Measurements from ENCODE around the gene SLC35F1.

The SLC35F1 gene

DNA sequence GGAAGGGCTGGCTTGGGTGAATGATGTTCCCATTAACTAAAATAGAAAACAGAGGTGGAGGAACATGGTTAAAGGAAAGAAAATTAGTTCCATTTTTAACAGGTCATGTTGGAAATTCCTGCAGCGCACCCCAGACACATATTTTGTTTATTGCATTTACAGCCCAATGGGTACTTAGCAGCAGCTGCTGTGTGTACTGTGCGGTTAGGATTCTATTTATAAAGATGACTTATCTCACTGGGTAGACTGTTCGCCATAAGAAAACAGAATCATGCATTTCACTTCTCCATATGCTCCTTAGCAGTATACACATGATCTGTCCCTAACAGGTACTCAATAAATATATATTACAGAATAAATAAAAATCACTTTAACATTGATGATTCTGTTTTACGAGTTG lies 135.8 kb downstream of the SLC35F1 start:
- H3K27me3 ChIP-seq (ENCODE audit: insufficient read depth, low read depth), result no peaks in the 10 kb centered on the region
- no peak overlapping the region for H2AFZ ChIP-seq (ENCODE audit: low read depth)
- H3K36me3 ChIP-seq (ENCODE audit: insufficient read depth), result no peaks in the 10 kb centered on the region
- no peak for TF ChIP-seq CTCF (conservative IDR thresholded peaks at IDR 0.05; ENCODE audit: low read depth, low read length)
- no peak overlapping the region for H3K4me2 ChIP-seq
- H3K4me3 ChIP-seq (IDR thresholded peaks at IDR 0.05; ENCODE audit: insufficient read depth, low read depth, low read length), result no peak overlapping the region
- H4K20me1 ChIP-seq (ENCODE audit: insufficient read depth), result no peaks in the 10 kb centered on the region
- H3K79me2 ChIP-seq (ENCODE audit: insufficient read depth, low read depth), result no peaks in the 10 kb centered on the region
- H3K4me1 ChIP-seq (ENCODE audit: low read depth, poor library complexity, severe bottlenecking), result no peaks in the 10 kb centered on the region
- H3K9ac ChIP-seq, result no peak overlapping the region
- H3K27ac ChIP-seq, result no peak overlapping the region

DNA sequence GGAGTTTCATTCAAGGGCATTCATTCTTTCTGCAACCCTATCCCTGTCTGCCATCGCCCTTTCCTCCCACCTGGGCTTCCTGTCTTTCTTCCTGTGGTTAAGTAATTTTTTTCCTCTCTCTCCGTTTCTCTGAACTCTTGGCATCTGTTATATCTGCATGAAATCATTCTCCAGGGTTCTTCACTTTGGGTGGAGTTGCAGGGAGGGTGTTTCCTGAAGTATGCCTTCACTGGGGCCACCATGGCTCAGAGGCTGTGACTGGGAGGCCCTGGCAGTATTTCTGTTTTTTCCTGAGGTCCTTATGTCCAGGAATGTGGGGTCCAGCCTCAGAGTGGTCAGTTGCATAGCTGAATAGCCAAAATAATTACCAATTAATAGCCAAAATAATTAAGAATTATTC lies 137.2 kb downstream of the SLC35F1 start:
- Histone ChIP-seq H3K4me1 (ENCODE audit: low read depth, poor library complexity, severe bottlenecking) (no peaks in the 10 kb centered on the region), H3K4me2 (no peak overlapping the region), H3K79me2 (ENCODE audit: insufficient read depth, low read depth) (no peaks in the 10 kb centered on the region), H2AFZ (ENCODE audit: low read depth) (no peak overlapping the region), H4K20me1 (ENCODE audit: insufficient read depth) (no peaks in the 10 kb centered on the region), H3K27ac (no peak overlapping the region), H3K4me3 (IDR thresholded peaks at IDR 0.05; ENCODE audit: insufficient read depth, low read depth, low read length) (no peak overlapping the region), H3K36me3 (ENCODE audit: insufficient read depth) (no peaks in the 10 kb centered on the region), H3K27me3 (ENCODE audit: insufficient read depth, low read depth) (no peaks in the 10 kb centered on the region), H3K9ac (no peak overlapping the region)
- no peak for TF ChIP-seq CTCF (conservative IDR thresholded peaks at IDR 0.05; ENCODE audit: low read depth, low read length)

GRCh38 chr6:118054082-118054481 lies 147.0 kb downstream of the SLC35F1 start:
- no peaks in the 10 kb centered on the region for H3K79me2 ChIP-seq (ENCODE audit: insufficient read depth, low read depth)
- no peak overlapping the region for H3K27ac ChIP-seq
- H4K20me1 ChIP-seq (ENCODE audit: insufficient read depth), result no peaks in the 10 kb centered on the region
- H2AFZ ChIP-seq (ENCODE audit: low read depth), result no peak overlapping the region
- H3K27me3 ChIP-seq (ENCODE audit: insufficient read depth, low read depth), result no peaks in the 10 kb centered on the region
- TF ChIP-seq CTCF (conservative IDR thresholded peaks at IDR 0.05; ENCODE audit: low read depth, low read length), result no peak
- H3K36me3 ChIP-seq (ENCODE audit: insufficient read depth), result no peaks in the 10 kb centered on the region
- no peak overlapping the region for H3K4me2 ChIP-seq
- H3K9ac ChIP-seq, result no peak overlapping the region
- H3K4me3 ChIP-seq (IDR thresholded peaks at IDR 0.05; ENCODE audit: insufficient read depth, low read depth, low read length), result no peak overlapping the region
- no peaks in the 10 kb centered on the region for H3K4me1 ChIP-seq (ENCODE audit: low read depth, poor library complexity, severe bottlenecking)

- Histone ChIP-seq H3K9ac (no peak overlapping the region), H4K20me1 (ENCODE audit: insufficient read depth) (no peaks in the 10 kb centered on the region), H2AFZ (ENCODE audit: low read depth) (no peak overlapping the region), H3K27me3 (ENCODE audit: insufficient read depth, low read depth) (no peaks in the 10 kb centered on the region), H3K27ac (no peak overlapping the region), H3K79me2 (ENCODE audit: insufficient read depth, low read depth) (no peaks in the 10 kb centered on the region), H3K36me3 (ENCODE audit: insufficient read depth) (no peaks in the 10 kb centered on the region), H3K4me2 (no peak overlapping the region), H3K4me3 (IDR thresholded peaks at IDR 0.05; ENCODE audit: insufficient read depth, low read depth, low read length) (no peak overlapping the region), H3K4me1 (ENCODE audit: low read depth, poor library complexity, severe bottlenecking) (no peaks in the 10 kb centered on the region)
- TF ChIP-seq CTCF (conservative IDR thresholded peaks at IDR 0.05; ENCODE audit: low read depth, low read length), result no peak
Measured at GRCh38 chr6:118061666-118062065, 154.6 kb downstream of the SLC35F1 start.

DNA sequence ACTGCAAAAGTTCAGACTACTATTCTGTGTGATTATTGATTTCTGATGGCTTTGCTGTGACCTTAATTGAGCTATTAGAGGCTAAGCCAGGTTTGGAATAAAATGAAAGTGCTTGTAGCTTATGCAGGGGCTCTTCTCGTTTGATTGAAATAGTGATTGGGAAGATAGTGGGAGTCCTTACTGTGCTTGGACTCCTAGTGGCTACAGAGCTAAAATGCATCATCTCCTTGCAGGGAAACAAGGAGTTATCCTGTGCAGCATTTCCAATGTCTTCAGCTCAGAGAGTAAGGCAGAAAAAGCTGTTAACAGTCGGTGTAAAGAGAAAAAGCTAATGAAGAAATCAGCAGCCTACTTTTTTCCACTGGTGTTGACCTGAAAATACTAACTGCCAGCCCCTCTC lies 173.5 kb downstream of the SLC35F1 start:
- Histone ChIP-seq H3K4me3 (IDR thresholded peaks at IDR 0.05; ENCODE audit: insufficient read depth, low read depth, low read length) (no peak overlapping the region), H2AFZ (ENCODE audit: low read depth) (no peak overlapping the region), H4K20me1 (ENCODE audit: insufficient read depth) (no peaks in the 10 kb centered on the region), H3K79me2 (ENCODE audit: insufficient read depth, low read depth) (no peaks in the 10 kb centered on the region), H3K27me3 (ENCODE audit: insufficient read depth, low read depth) (no peaks in the 10 kb centered on the region), H3K36me3 (ENCODE audit: insufficient read depth) (no peaks in the 10 kb centered on the region), H3K4me1 (ENCODE audit: low read depth, poor library complexity, severe bottlenecking) (no peaks in the 10 kb centered on the region), H3K9ac (no peak overlapping the region), H3K4me2 (no peak overlapping the region), H3K27ac (no peak overlapping the region)
- no peak for TF ChIP-seq CTCF (conservative IDR thresholded peaks at IDR 0.05; ENCODE audit: low read depth, low read length)

Measured in KMS-11 (cell line).